ENCODE results near the gene HPGD.

HPGD gene

DNA sequence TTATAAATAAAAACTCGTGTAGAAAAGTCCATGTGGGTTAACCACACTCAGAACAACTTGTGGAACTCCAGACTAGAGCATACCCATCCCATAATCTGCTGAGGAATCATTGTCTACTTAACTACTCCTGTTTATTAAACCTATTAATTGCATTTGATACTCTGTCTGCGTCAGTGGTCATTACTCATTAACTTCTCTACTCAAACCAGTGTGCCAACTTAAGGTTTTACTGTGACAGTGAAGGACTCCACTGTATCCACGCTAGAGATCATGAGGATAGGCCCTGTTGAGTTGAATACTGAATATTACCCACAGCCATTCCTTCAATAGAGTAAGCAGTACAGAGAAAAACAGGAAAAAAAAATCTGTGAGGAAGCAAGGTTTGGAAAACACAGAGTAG is 17.3 kb downstream of the HPGD start:
- DNase-seq (ENCODE audit: low read depth): no peak
- H3K4me3 ChIP-seq (ENCODE audit: control insufficient read depth, low read depth, low read length): no peak overlapping the region
- TF ChIP-seq, protein P1, sequence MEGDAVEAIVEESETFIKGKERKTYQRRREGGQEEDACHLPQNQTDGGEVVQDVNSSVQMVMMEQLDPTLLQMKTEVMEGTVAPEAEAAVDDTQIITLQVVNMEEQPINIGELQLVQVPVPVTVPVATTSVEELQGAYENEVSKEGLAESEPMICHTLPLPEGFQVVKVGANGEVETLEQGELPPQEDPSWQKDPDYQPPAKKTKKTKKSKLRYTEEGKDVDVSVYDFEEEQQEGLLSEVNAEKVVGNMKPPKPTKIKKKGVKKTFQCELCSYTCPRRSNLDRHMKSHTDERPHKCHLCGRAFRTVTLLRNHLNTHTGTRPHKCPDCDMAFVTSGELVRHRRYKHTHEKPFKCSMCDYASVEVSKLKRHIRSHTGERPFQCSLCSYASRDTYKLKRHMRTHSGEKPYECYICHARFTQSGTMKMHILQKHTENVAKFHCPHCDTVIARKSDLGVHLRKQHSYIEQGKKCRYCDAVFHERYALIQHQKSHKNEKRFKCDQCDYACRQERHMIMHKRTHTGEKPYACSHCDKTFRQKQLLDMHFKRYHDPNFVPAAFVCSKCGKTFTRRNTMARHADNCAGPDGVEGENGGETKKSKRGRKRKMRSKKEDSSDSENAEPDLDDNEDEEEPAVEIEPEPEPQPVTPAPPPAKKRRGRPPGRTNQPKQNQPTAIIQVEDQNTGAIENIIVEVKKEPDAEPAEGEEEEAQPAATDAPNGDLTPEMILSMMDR (conservative IDR thresholded peaks at IDR 0.05; ENCODE audit: control insufficient read depth, insufficient read depth, low read depth, low read length): no peak

DNA sequence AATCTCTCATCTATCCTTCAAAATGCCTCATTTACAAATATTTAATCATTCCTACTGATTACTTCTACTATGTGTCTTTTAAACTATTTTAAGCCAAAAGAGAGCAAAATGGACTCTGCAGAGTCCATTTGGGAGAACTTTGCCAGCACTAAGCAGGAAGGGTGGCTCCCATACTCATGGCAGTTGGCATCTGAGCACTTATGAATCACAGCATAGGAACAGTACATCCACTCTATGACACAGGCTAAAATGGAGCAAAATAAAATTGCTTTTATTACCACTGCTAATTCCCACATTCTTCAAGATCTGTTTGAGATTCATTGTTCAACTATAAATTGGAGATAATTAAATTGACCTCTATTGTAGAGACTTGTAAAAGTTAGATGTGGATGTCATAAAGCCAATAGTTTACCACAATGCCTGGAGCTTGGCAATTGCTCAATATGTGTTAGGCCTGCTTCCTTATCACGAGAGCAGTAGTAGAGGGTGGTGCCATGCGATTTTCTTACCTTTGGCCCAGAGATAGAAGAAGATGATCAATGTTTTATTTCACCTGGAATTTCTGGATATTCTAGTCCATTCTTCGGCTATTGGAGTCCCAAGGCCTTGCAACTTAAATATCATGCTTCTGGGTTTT is 19.1 kb downstream of the HPGD start:
- TF ChIP-seq, protein P1 (conservative IDR thresholded peaks at IDR 0.05; ENCODE audit: control insufficient read depth, insufficient read depth, low read depth, low read length): no peak
- DNase-seq (ENCODE audit: low read depth): peak; percentile 54
- H3K4me3 ChIP-seq (ENCODE audit: control insufficient read depth, low read depth, low read length): no peak overlapping the region

DNA sequence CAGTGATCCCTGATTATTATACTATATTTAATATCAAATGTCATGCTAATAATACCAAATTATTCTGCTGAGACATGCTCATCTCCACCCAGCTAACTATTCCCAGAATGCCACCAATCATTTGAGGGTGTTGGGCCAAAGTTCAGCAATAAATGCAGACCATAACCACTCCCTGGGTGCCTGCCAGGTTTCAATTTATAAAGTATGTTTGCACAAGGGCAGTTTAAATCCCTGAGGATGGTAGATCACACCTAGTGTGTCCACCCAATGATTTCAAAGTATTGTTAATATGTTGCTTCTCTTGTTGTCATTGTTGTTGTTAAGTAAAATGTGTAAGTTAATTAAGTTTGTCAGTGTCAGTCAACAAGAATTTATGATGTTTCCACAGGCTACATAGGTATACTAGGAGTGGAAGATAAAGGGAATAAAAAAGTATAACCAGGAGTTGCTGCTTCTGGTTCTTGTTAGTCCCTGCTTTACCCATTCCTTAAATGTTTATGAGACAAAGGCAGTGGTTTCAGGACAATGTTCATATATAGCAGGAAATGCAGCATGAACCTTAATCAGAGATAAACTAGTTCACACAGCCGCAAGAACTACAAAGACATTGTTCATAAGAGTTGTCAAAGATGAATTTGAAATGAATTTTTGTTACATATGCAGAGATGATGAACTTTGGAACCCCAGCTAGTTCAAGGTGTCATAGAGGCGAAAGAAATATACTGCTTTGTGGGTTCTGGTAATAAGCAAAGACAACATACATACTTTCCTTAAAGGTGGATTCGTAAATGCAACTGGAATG is 25.5 kb downstream of the HPGD start:
- TF ChIP-seq, protein P1 (conservative IDR thresholded peaks at IDR 0.05; ENCODE audit: control insufficient read depth, insufficient read depth, low read depth, low read length): no peak
- H3K4me3 ChIP-seq (ENCODE audit: control insufficient read depth, low read depth, low read length): no peak overlapping the region
- DNase-seq (ENCODE audit: low read depth): no peak

DNA sequence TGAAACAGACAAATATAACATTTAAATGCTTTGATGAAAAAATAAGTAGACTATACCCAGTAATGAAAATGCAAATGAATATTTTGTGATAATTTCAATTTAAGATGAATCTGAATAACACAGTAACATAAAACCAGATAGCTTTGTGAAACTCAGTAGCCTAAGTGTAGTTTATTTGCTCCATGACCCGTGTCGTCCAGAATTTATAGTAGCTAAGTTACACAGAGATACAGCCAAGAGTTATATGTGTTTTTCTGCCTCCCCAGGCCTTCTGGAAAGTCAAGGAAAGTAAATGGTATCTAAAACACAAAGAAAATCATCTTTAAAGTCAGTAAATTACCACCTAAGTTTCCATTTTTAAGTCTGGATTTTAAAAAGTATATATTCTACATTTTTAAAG is 26.7 kb downstream of the HPGD start:
- H3K4me3 ChIP-seq (ENCODE audit: control insufficient read depth, low read depth, low read length): no peak overlapping the region
- no peak for DNase-seq (ENCODE audit: low read depth)
- TF ChIP-seq, protein P1 (conservative IDR thresholded peaks at IDR 0.05; ENCODE audit: control insufficient read depth, insufficient read depth, low read depth, low read length): no peak

DNA sequence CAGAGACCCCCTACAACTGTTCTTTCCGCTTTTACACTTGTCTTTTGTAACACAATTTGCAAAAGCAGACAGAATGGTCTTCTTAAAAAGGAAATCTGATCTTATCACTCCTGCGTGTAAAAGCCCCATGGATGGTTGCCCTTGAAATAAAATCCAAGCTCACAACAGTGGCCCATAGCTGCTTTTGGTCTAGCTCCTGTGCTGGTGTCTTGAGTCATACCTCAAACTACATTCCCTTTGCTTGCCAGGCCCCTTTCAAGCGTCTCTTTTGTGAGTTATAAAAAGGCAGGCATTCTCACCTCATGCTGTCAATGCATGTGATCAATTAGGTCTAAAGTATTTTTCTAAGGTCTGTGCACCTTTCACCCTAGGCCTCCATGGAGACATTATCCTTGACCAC is 27.6 kb downstream of the HPGD start:
- DNase-seq (ENCODE audit: low read depth): no peak
- no peak overlapping the region for H3K4me3 ChIP-seq (ENCODE audit: control insufficient read depth, low read depth, low read length)
- TF ChIP-seq, protein P1 (conservative IDR thresholded peaks at IDR 0.05; ENCODE audit: control insufficient read depth, insufficient read depth, low read depth, low read length): no peak

DNA sequence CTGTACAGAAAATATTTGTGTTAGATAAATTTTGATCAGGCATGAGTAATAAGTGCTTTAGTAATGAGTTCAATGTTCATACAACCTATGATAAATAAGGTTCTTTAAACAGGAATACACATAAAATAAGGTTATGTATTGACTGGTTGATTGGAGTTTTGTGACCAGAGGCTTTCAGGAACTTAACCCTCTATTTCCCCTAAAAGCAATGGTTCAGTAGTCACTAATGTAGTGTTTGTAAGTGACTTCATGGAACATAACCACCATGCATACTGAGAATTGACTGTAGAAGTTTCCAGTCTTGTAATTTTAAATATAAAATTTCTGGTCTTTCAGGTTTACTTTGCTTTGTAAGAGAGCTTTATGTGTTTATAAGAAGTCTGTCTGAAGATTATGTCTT is 28.1 kb downstream of the HPGD start:
- DNase-seq (ENCODE audit: low read depth): no peak
- H3K4me3 ChIP-seq (ENCODE audit: control insufficient read depth, low read depth, low read length): no peak overlapping the region
- TF ChIP-seq, protein P1 (conservative IDR thresholded peaks at IDR 0.05; ENCODE audit: control insufficient read depth, insufficient read depth, low read depth, low read length): no peak
